B cell (primary cell): ENCODE data around the gene GPR152. TPM values are rescaled to one million over a fixed set of nuclear protein-coding genes. Genes with fewer than 3 reads are reported as not detected.

ENCODE experiments used
- ATAC-seq: fragments of 200-7000 bp; cut with Tn5 transposase; one replicate; pipeline ENCODE4 v1.10.0; 2021; ENCODE audit warnings: low read depth, mild to moderate bottlenecking, moderate number of reproducible peaks, moderate library complexity
- CTCF ChIA-PET: fragments of 350-600 bp; sonication (Branson Sonifier 250); formaldehyde crosslinking; loops from one replicate; lab custom pipeline; 2021; ENCODE audit warnings: antibody characterized with exemption, inconsistent platforms; lab: Charles Lee
- POLR2A ChIA-PET: fragments of 350-600 bp; sonication (Branson Sonifier 250); formaldehyde crosslinking; loops from one replicate; lab custom pipeline; 2021; ENCODE audit warnings: antibody characterized with exemption; lab: Charles Lee
- DNase-seq: peaks from one replicate; pipeline ENCODE4 v3.0.0; 2013
- H2AFZ ChIP-seq: 2 replicates; pipeline ENCODE4 v1.6.1; 2012; ENCODE audit warnings: mild to moderate bottlenecking, low read depth, low read length; ENCODE audit not compliant: insufficient read depth, poor library complexity, severe bottlenecking
- H3K27ac ChIP-seq, 2 donors: 1 replicate in 1 of 2; 2 replicates in 1 of 2; pipeline ENCODE4 v1.5.1; 2012 to 2013; ENCODE audit warnings: low read length in 2 of 2, mild to moderate bottlenecking in 2 of 2, moderate library complexity in 1 of 2
- H3K27me3 ChIP-seq, 4 experiments: fragments of 200-600 bp in 1 of 4; sonication (generic) in 1 of 4; replicated peaks in 1 of 4; 1 replicate in 2 of 4; 2 replicates in 2 of 4; pipeline versions ENCODE4 v1.6.1 to v1.7.0; 2013 to 2016; ENCODE audit warnings: low read length in 3 of 4, mild to moderate bottlenecking in 2 of 4, mixed read lengths in 1 of 4, moderate library complexity in 1 of 4; ENCODE audit not compliant: insufficient read depth in 4 of 4, control insufficient read depth in 3 of 4; ENCODE audit errors: control extremely low read depth in 1 of 4
- H3K36me3 ChIP-seq, 2 experiments: replicated peaks in 1 of 2; 1 replicate in 1 of 2; 2 replicates in 1 of 2; pipeline versions ENCODE4 v1.6.1 to v1.7.1; 2013; ENCODE audit warnings: low read length in 1 of 2; ENCODE audit not compliant: insufficient read depth in 2 of 2, control insufficient read depth in 1 of 2; ENCODE audit errors: control extremely low read depth in 1 of 2, extremely low read depth in 1 of 2
- H3K4me1 ChIP-seq, 2 donors: fragments of 200-600 bp in 1 of 2; sonication (generic) in 1 of 2; 1 replicate in 1 of 2; 2 replicates in 1 of 2; pipeline versions ENCODE4 v1.5.1 to v1.6.1; 2013 to 2017; ENCODE audit warnings: low read length in 2 of 2; ENCODE audit not compliant: control insufficient read depth in 2 of 2, insufficient read depth in 2 of 2
- H3K4me2 ChIP-seq: replicated peaks from 2 replicates; pipeline ENCODE3; 2012; ENCODE audit warnings: mild to moderate bottlenecking, low read depth, low read length; ENCODE audit not compliant: poor library complexity, severe bottlenecking
- H3K4me3 ChIP-seq, 5 experiments: fragments of 200-600 bp in 1 of 5; sonication (generic) in 1 of 5; 1 replicate in 3 of 5; 2 replicates in 2 of 5; pipeline versions ENCODE4 v1.5.1 to v1.7.0; 2011 to 2016; ENCODE audit warnings: low read length in 4 of 5, mild to moderate bottlenecking in 4 of 5, low read depth in 2 of 5, control low read depth in 1 of 5, moderate library complexity in 1 of 5; ENCODE audit not compliant: insufficient read depth in 1 of 5; ENCODE audit errors: control extremely low read depth in 1 of 5, extremely low read depth in 1 of 5
- H3K79me2 ChIP-seq: fragments of 200-600 bp; sonication (generic); one replicate; pipeline ENCODE4 v1.6.0; 2016; ENCODE audit warnings: low read length; ENCODE audit not compliant: control insufficient read depth, insufficient read depth
- H3K9ac ChIP-seq: fragments of 200-600 bp; sonication (generic); 2 replicates; pipeline ENCODE4 v1.6.1; 2017; ENCODE audit warnings: mild to moderate bottlenecking, low read length, moderate library complexity
- H3K9me3 ChIP-seq, 3 donors: one replicate each; pipeline versions ENCODE4 v1.6.1 to v1.7.1; 2013; ENCODE audit warnings: low read length in 2 of 3; ENCODE audit not compliant: control insufficient read depth in 2 of 3, insufficient read depth in 1 of 3; ENCODE audit errors: control extremely low read depth in 1 of 3
- H4K20me1 ChIP-seq: 2 replicates; pipeline ENCODE4 v1.6.0; 2012; ENCODE audit warnings: mild to moderate bottlenecking, low read length; ENCODE audit not compliant: insufficient read depth, control insufficient read depth, poor library complexity, severe bottlenecking
- H3K27ac Mint-ChIP-seq: one replicate; pipeline ENCODE4 v1.8.0; 2021; ENCODE audit warnings: mixed read lengths
- H3K27me3 Mint-ChIP-seq: one replicate; pipeline ENCODE4 v1.8.0; 2021; ENCODE audit warnings: mixed read lengths
- H3K4me1 Mint-ChIP-seq: one replicate; pipeline ENCODE4 v1.8.0; 2021; ENCODE audit warnings: mixed read lengths
- H3K4me3 Mint-ChIP-seq: one replicate; pipeline ENCODE4 v1.8.0; 2021; ENCODE audit warnings: mixed read lengths
- H3K9me3 Mint-ChIP-seq: one replicate; pipeline ENCODE4 v1.8.0; 2022; ENCODE audit warnings: mixed read lengths; ENCODE audit not compliant: insufficient read depth
- EZH2 ChIP-seq: IDR thresholded peaks from 2 replicates; pipeline ENCODE4 v1.6.1; 2012; ENCODE audit warnings: borderline replicate concordance, low read depth, mild to moderate bottlenecking, moderate library complexity, low read length; ENCODE audit not compliant: insufficient read depth, poor library complexity, severe bottlenecking
- WGBS: methylation state at CpG from one replicate; pipeline ENCODE4 v1.1.5; 2013; ENCODE audit warnings: missing lambda C conversion rate; ENCODE audit not compliant: insufficient coverage; 5-methylcytosine and 5-hydroxymethylcytosine counted together
- intact Hi-C: fragments of 100-400 bp; cut with micrococcal nuclease; formaldehyde crosslinking; loops from one replicate; pipeline ENCODE4 v1.10.0; 2022
- polyA plus RNA-seq: library from polyadenylated mRNA; depleted of rRNA; stranded (reverse); fragments of >200 nt; gene quantifications from 2 replicates; pipeline ENCODE4 v1.2.3, GENCODE V29; 2012
- total RNA-seq, 2 donors: library from RNA; stranded (reverse); fragments of 120-200 nt in 1 of 2; gene quantifications; 1 replicate in 1 of 2; 2 replicates in 1 of 2; pipeline versions ENCODE4 v1.2.3 to v1.2.4, GENCODE V29; 2013 to 2022
- TF ChIP-seq, protein P1 (sequence below): fragments of 200-600 bp; IDR thresholded peaks from one replicate; pipeline ENCODE4 v1.8.0; 2022; ENCODE audit warnings: antibody characterized with exemption, mild to moderate bottlenecking

The GPR152 gene
- total and polyA plus RNA-seq, 2 donors (not counting 1 experiment from before 2014, with no cell fraction given) = 0.24 TPM; not detected in 1

DNA sequence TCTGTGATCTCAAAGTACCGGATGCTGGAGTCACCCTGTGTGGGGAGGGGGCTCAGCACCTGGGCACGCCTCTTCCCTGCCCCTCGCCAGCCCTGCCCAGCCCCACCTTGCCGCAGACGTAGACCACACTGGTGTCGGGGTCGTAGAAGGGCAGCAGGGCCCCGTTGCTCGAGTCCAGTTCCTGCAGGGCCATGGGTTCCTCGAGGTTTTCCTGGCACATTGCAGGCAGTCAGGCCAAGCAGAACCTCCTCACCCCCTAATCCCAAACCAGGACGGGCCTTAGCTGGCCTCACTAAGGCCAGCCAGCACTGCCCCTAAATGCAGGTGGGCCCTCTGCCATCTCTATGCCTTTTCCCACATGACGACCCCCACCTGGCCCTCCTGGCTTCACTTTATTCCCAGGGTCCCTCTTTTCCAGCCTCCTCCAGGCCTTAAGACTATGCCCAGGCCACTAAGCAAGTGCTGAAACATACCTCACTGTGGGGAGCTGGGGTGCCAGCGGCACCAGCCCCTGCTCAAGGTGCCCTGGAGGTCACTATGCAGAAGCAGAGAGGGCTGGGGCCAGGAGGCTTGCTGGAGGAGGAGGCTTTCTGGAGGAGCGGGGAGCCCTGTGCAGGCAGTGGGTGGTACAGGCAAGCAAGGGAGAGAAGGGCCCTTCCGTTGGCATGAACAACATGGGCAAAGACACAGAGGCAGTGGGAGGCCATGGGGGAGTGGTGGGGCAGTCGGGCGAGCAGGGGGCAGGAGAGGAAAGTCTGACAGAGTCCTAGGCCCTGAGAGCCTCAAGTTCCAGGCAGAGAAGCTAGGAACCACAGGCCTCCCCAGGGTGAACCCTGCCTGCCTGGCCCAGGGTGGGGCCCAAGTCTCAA, 12.1 kb downstream of the GPR152 start:
- no peak for TF ChIP-seq EZH2
- TF ChIP-seq, protein P1, sequence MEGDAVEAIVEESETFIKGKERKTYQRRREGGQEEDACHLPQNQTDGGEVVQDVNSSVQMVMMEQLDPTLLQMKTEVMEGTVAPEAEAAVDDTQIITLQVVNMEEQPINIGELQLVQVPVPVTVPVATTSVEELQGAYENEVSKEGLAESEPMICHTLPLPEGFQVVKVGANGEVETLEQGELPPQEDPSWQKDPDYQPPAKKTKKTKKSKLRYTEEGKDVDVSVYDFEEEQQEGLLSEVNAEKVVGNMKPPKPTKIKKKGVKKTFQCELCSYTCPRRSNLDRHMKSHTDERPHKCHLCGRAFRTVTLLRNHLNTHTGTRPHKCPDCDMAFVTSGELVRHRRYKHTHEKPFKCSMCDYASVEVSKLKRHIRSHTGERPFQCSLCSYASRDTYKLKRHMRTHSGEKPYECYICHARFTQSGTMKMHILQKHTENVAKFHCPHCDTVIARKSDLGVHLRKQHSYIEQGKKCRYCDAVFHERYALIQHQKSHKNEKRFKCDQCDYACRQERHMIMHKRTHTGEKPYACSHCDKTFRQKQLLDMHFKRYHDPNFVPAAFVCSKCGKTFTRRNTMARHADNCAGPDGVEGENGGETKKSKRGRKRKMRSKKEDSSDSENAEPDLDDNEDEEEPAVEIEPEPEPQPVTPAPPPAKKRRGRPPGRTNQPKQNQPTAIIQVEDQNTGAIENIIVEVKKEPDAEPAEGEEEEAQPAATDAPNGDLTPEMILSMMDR = no peak
- Mint-ChIP-seq H3K27ac (peak overlapping the region; percentile 92), H3K4me1 (peaks cover 83% of the 10 kb centered on the region), H3K9me3 (no peaks in the 10 kb centered on the region), H3K27me3 (no peaks in the 10 kb centered on the region), H3K4me3 (peak overlapping the region; percentile 61)
- ChIA-PET CTCF (interaction anchor here (0.8 to 1.6 kb wide), 9 partner anchors 21 to 89 kb away, joined by 3 to 5 read pairs (median 3); partner anchors contain the start of genes PITPNM1 and PPP1CA), POLR2A (interaction anchor here (0.7 to 4.8 kb wide), 12 partner anchors 9 to 39 kb away, joined by 4 to 98 read pairs (median 6); partner anchors contain the start of genes PPP1CA, RPS6KB2, TBC1D10C and TMEM134)
- peaks cover 0 to 8% of the 10 kb centered on the region in 2 experiments for H3K36me3 ChIP-seq
- ATAC-seq (peak; percentile 4), DNase-seq (no peak)
- H3K4me3 ChIP-seq = no peak overlapping the region
- no peak overlapping the region for H2AFZ ChIP-seq
- no peaks in the 10 kb centered on the region for H3K27me3 ChIP-seq
- peaks cover 0 to 3% (median 0%) of the 10 kb centered on the region in 3 donors for H3K9me3 ChIP-seq
- H4K20me1 ChIP-seq = peaks cover 37% of the 10 kb centered on the region
- H3K79me2 ChIP-seq = peaks cover 46% of the 10 kb centered on the region
- no peak overlapping the region for H3K9ac ChIP-seq
- peak overlapping the region; percentile 57 to 88 for H3K27ac ChIP-seq
- H3K4me1 ChIP-seq = peaks cover 68 to 85% of the 10 kb centered on the region in 2 donors
- WGBS = 60% methylated on average over 17 of the region's 17 CpGs
- peak overlapping the region; percentile 99 for H3K4me2 ChIP-seq
- intact Hi-C loops = no loop called here
